Smooth muscle cell (in vitro differentiated cells): Measurements from ENCODE around the gene RAB31. TPM values are rescaled to one million over a fixed set of nuclear protein-coding genes. Genes with fewer than 3 reads are reported as not detected.

Source experiments
- DNase-seq: peaks from one replicate; lab custom pipeline; 2025; ENCODE audit not compliant: unreplicated experiment; lab: John Stamatoyannopoulos, UW
- H2AFZ ChIP-seq: fragments of 200-600 bp; sonication (generic); 2 replicates; pipeline ENCODE4 v1.6.0; 2016; ENCODE audit warnings: antibody characterized with exemption, low read depth, mild to moderate bottlenecking
- H3F3A ChIP-seq: fragments of 200-600 bp; sonication (generic); 2 replicates; pipeline ENCODE4 v1.6.0; 2017; ENCODE audit warnings: antibody characterized with exemption, low read depth
- H3K27ac ChIP-seq: fragments of 200-600 bp; sonication (generic); 2 replicates; pipeline ENCODE4 v1.5.1; 2016; ENCODE audit warnings: low read depth, mild to moderate bottlenecking
- H3K27me3 ChIP-seq: fragments of 200-600 bp; sonication (generic); 2 replicates; pipeline ENCODE4 v1.6.1; 2016; ENCODE audit warnings: low read depth, mild to moderate bottlenecking
- H3K36me3 ChIP-seq: fragments of 200-600 bp; sonication (generic); 2 replicates; pipeline ENCODE4 v1.5.1; 2016; ENCODE audit warnings: low read depth
- H3K4me1 ChIP-seq: fragments of 200-600 bp; sonication (generic); 2 replicates; pipeline ENCODE4 v1.5.1; 2016; ENCODE audit warnings: low read depth
- H3K4me2 ChIP-seq: fragments of 200-600 bp; sonication (generic); 2 replicates; pipeline ENCODE4 v1.6.0; 2016; ENCODE audit warnings: mild to moderate bottlenecking
- H3K4me3 ChIP-seq: fragments of 200-600 bp; sonication (generic); 2 replicates; pipeline ENCODE4 v1.5.1; 2016; ENCODE audit warnings: mild to moderate bottlenecking
- H3K79me2 ChIP-seq: fragments of 200-600 bp; sonication (generic); 2 replicates; pipeline ENCODE4 v1.6.0; 2016; ENCODE audit warnings: low read depth, mild to moderate bottlenecking
- H3K9ac ChIP-seq: fragments of 200-600 bp; sonication (generic); 2 replicates; pipeline ENCODE4 v1.6.0; 2016; ENCODE audit warnings: low read depth
- H3K9me3 ChIP-seq: fragments of 200-600 bp; sonication (generic); replicated peaks from 2 replicates; pipeline ENCODE4 v1.5.1; 2016; ENCODE audit warnings: low read depth
- H4K20me1 ChIP-seq: fragments of 200-600 bp; sonication (generic); 2 replicates; pipeline ENCODE4 v1.6.0; 2016; ENCODE audit warnings: low read depth
- WGBS: methylation state at CpG from one replicate; pipeline ENCODE4 v1.1.7; 2016; ENCODE audit warnings: low lambda C conversion rate; 5-methylcytosine and 5-hydroxymethylcytosine counted together
- polyA plus RNA-seq: library from polyadenylated mRNA; unstranded; fragments of >200 nt; fragmentation: Nextera tagmentation; extraction: Ambion mirVana; gene quantifications from 2 replicates; pipeline ENCODE4 v1.2.1, GENCODE V29; 2016
- total RNA-seq: library from RNA; depleted of rRNA; stranded (reverse); fragments of >200 nt; gene quantifications from 2 replicates; pipeline ENCODE4 v1.2.3, GENCODE V29; 2014
- TF ChIP-seq, protein P1 (sequence below): fragments of 200-600 bp; sonication (generic); IDR thresholded peaks from 2 replicates; pipeline ENCODE4 v1.5.1; 2017; ENCODE audit warnings: borderline replicate concordance, mild to moderate bottlenecking, antibody characterized with exemption; ENCODE audit not compliant: insufficient read depth, poor library complexity, severe bottlenecking

RAB31 gene
- total and polyA plus RNA-seq, 2 experiments from 2014 or later: 116 to 414 TPM

DNA sequence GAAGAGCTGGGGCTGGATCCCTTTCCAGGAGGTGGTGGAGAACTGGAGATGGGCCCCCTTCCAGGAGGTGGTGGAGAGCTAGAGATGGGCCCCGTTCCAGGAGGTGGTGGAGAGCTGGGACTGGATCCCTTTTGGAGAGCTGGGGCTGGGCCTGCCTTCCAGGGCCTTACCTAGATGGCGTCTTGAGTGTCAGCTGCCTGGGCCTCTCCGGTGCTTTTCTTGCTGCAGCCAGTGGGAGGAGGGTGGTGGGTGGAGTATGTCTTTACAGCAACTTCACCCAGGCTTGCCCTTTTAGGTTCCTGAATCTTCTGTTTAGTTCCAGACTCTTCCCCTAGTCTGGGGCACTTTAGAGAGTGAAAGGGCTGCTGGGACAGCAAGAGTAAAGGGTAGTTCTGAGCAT lies 158.5 kb downstream of the RAB31 start:
- 71% methylated on average over 3 of the region's 3 CpGs for WGBS

DNA sequence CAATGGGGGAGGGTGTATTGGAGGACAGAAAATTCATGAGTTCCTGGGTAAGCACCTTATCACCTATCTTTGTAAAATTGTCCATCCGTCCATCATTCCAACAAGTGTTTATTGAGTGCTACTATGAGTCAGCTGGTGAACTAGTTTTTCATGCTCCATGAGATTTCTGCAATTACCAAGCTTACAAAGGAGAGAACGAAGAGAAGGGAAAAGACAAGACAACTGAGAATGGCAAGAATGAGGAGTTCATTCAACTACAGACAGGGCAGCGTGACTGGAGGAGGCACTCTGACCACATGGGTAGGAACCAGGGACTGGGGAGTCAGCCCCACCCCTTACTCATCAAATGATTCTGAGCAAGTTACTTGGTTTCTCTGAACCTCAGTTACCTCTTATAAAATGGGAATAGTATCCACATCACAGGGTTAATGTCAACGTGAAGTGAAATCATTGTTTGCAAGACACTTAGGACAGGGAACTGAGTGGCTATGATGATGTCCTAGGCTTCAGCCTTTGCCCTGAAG lies 159.0 kb downstream of the RAB31 start:
- no peaks in the 10 kb centered on the region for H3K27me3 ChIP-seq
- H3K4me3 ChIP-seq: no peak overlapping the region
- H3K36me3 ChIP-seq: no peaks in the 10 kb centered on the region
- H3F3A ChIP-seq: peaks cover 27% of the 10 kb centered on the region
- no peaks in the 10 kb centered on the region for H3K9me3 ChIP-seq
- peak overlapping the region; percentile 15 for H3K4me2 ChIP-seq
- TF ChIP-seq, protein P1, sequence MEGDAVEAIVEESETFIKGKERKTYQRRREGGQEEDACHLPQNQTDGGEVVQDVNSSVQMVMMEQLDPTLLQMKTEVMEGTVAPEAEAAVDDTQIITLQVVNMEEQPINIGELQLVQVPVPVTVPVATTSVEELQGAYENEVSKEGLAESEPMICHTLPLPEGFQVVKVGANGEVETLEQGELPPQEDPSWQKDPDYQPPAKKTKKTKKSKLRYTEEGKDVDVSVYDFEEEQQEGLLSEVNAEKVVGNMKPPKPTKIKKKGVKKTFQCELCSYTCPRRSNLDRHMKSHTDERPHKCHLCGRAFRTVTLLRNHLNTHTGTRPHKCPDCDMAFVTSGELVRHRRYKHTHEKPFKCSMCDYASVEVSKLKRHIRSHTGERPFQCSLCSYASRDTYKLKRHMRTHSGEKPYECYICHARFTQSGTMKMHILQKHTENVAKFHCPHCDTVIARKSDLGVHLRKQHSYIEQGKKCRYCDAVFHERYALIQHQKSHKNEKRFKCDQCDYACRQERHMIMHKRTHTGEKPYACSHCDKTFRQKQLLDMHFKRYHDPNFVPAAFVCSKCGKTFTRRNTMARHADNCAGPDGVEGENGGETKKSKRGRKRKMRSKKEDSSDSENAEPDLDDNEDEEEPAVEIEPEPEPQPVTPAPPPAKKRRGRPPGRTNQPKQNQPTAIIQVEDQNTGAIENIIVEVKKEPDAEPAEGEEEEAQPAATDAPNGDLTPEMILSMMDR: no peak
- H2AFZ ChIP-seq: no peak overlapping the region
- 39% methylated on average over 4 of the region's 4 CpGs for WGBS
- H3K4me1 ChIP-seq: peaks cover 17% of the 10 kb centered on the region
- H3K79me2 ChIP-seq: no peaks in the 10 kb centered on the region
- DNase-seq: no peak
- H4K20me1 ChIP-seq: no peaks in the 10 kb centered on the region
- no peak overlapping the region for H3K9ac ChIP-seq
- H3K27ac ChIP-seq: peak overlapping the region; percentile 61

More for the DNA sequence above, 158.5 kb downstream of the RAB31 start:
- no peak overlapping the region for H2AFZ ChIP-seq
- no peaks in the 10 kb centered on the region for H4K20me1 ChIP-seq
- no peak overlapping the region for H3K27ac ChIP-seq
- H3K9ac ChIP-seq: no peak overlapping the region
- H3K27me3 ChIP-seq: no peaks in the 10 kb centered on the region
- H3K9me3 ChIP-seq: no peaks in the 10 kb centered on the region
- no peaks in the 10 kb centered on the region for H3K79me2 ChIP-seq
- H3K4me1 ChIP-seq: peaks cover 17% of the 10 kb centered on the region
- H3F3A ChIP-seq: peaks cover 32% of the 10 kb centered on the region
- H3K36me3 ChIP-seq: no peaks in the 10 kb centered on the region
- no peak overlapping the region for H3K4me3 ChIP-seq
- H3K4me2 ChIP-seq: no peak overlapping the region
- no peak for DNase-seq
- TF ChIP-seq, protein P1: no peak

DNA sequence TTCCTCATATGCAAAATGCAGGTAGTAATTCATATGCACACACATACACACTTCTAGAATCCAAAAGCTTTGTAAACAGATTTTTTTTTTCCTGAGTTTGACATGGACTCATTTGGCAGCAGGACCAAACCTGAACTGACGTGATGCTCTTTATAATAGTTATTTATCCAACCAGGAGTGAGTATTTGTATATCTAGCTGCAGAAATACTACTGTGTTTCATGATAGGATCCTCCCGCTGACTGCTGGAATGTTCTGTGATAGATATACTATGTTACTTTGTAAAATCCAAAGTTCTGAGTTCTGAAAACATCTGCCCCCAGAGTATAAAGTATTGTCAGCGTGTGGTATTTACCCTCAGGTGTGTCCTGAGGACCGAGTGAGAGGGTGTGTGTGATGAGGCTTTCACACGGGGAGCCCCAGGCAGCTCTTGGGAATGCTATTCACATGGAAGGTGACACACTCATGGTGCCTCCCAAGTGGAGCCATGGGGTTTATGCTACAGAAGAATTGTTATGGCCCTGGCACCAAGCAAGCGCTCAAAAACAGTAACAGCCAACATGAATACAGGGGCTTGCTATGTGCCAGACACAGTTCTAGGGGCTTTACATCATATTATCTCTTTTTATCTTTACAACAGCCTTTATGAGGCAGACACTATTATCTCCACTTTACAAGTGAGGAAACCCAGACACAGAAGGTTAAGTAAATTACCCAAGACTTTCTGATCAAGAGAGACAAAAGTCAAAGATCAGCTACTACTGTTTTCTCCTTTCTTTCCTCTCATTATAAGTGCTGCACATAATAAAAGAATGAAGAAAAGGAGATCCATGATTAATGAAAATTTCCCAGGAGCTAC lies 161.0 kb downstream of the RAB31 start:
- Histone ChIP-seq H4K20me1 (no peaks in the 10 kb centered on the region), H2AFZ (no peak overlapping the region), H3K36me3 (no peaks in the 10 kb centered on the region), H3K9me3 (no peaks in the 10 kb centered on the region), H3K27ac (peak overlapping the region; percentile 70), H3F3A (peaks cover 22% of the 10 kb centered on the region), H3K79me2 (no peaks in the 10 kb centered on the region), H3K4me3 (no peak overlapping the region), H3K4me1 (peaks cover 17% of the 10 kb centered on the region), H3K4me2 (peak overlapping the region; percentile 56), H3K9ac (no peak overlapping the region), H3K27me3 (no peaks in the 10 kb centered on the region)
- TF ChIP-seq, protein P1: no peak
- 13% methylated on average over 6 of the region's 6 CpGs for WGBS
- no peak for DNase-seq
